Medulla oblongata (tissue), 1 donor: ENCODE results near the gene MORC1.

Experiments used
- DNase-seq: peaks from one replicate; pipeline ENCODE4 v3.0.0-alpha.2; 2015; ENCODE audit errors: extremely low spot score

MORC1 gene

GRCh38 chr3:109026821-109027220, 91.1 kb downstream of the MORC1 start:
- no peak for DNase-seq

- DNase-seq = no peak
Measured at GRCh38 chr3:109025896-109026295, 92.0 kb downstream of the MORC1 start.

GRCh38 chr3:109023656-109024254, 94.2 kb downstream of the MORC1 start:
- DNase-seq = peak; percentile 70

- DNase-seq = no peak
Measured at GRCh38 chr3:109023167-109023566, 94.8 kb downstream of the MORC1 start.

GRCh38 chr3:109021556-109021955, 96.4 kb downstream of the MORC1 start:
- no peak for DNase-seq

- no peak for DNase-seq
Measured at GRCh38 chr3:109018828-109019227, 99.1 kb downstream of the MORC1 start.

GRCh38 chr3:109005443-109005842, 112.5 kb downstream of the MORC1 start:
- DNase-seq = no peak

- DNase-seq = no peak
Measured at GRCh38 chr3:108998436-108998835, 119.5 kb downstream of the MORC1 start.

- no peak for DNase-seq
Measured at GRCh38 chr3:108985844-108986243, 132.1 kb downstream of the MORC1 start.

GRCh38 chr3:108983051-108983450, 134.9 kb downstream of the MORC1 start:
- no peak for DNase-seq

- no peak for DNase-seq
Measured at GRCh38 chr3:108976058-108976457, 141.9 kb downstream of the MORC1 start.

GRCh38 chr3:108973019-108973418, 144.9 kb downstream of the MORC1 start:
- no peak for DNase-seq

- no peak for DNase-seq
Measured at GRCh38 chr3:108972482-108972881, 145.5 kb downstream of the MORC1 start.

GRCh38 chr3:108970561-108970960, 147.4 kb downstream of the MORC1 start:
- DNase-seq = no peak

GRCh38 chr3:108966773-108967172, 151.2 kb downstream of the MORC1 start:
- DNase-seq = no peak

- no peak for DNase-seq
Measured at GRCh38 chr3:108959017-108959416, 158.9 kb downstream of the MORC1 start.

- DNase-seq = no peak
Measured at GRCh38 chr3:108953700-108954099, 164.2 kb downstream of the MORC1 start, which contains the start of gene GUCA1C. Gene GUCA1C (minus strand): TSS chr3:108953879. CDS start chr3:108953762, 117 bp downstream.

GRCh38 chr3:108953210-108953609, 164.7 kb downstream of the MORC1 start:
- DNase-seq = no peak

- DNase-seq = no peak
Measured at GRCh38 chr3:108951820-108952501, 166.0 kb downstream of the MORC1 start.

GRCh38 chr3:108947855-108948254, 170.1 kb downstream of the MORC1 start:
- no peak for DNase-seq

GRCh38 chr3:108946292-108947285, 171.3 kb downstream of the MORC1 start:
- no peak for DNase-seq

- DNase-seq = no peak
Measured at GRCh38 chr3:108940568-108941263, 177.2 kb downstream of the MORC1 start.
